ENCODE measurements around the gene TTC33. TPM values are rescaled to one million over a fixed set of nuclear protein-coding genes. Genes with fewer than 3 reads are reported as not detected.

The TTC33 gene
- total RNA-seq, 1 experiment from 2014 or later, result 30.2 TPM

DNA sequence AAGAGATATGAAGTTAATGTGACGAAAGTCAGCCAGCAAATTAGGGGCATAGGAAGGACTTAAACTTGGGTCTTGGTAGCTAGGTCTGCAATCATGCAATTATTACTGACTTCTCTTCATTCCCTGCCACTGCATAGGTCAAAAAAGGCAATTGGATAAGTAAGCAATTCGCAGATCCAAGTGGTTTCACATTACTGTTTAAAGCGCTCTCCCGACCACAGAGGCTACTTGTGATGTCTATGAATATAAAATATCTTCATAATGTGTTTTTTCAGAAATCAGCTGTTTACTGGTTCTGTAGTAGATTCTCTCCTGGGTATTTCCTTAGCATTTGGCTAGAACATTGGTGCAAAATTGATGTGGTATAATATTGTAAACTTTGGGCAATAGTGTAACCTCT is 250.7 kb downstream of the TTC33 start:
- Histone ChIP-seq H4K20me1 (ENCODE audit: insufficient read depth) (no peaks in the 10 kb centered on the region), H3K4me3 (no peak overlapping the region), H3K9me3 (ENCODE audit: insufficient read depth, low read depth) (no peaks in the 10 kb centered on the region; the same call in 1 of the 2 replicates), H3K4me2 (no peak overlapping the region), H3K36me3 (ENCODE audit: low read depth) (no peaks in the 10 kb centered on the region), H2AFZ (no peak overlapping the region), H3K27me3 (ENCODE audit: insufficient read depth, low read depth) (no peaks in the 10 kb centered on the region), H3F3A (ENCODE audit: insufficient read depth, low read depth) (no peaks in the 10 kb centered on the region), H3K27ac (no peak overlapping the region), H3K79me2 (ENCODE audit: low read depth) (no peaks in the 10 kb centered on the region), H3K9me2 (ENCODE audit: insufficient read depth) (no peaks in the 10 kb centered on the region), H3K4me1 (replicated peaks; ENCODE audit: insufficient read depth) (no peaks in the 10 kb centered on the region)
- intact Hi-C loops (cut with micrococcal nuclease; ENCODE audit: unreplicated experiment), result no loop called here
- ChIA-PET CTCF (no interaction called here), POLR2A (ENCODE audit: unreplicated experiment) (no interaction called here)
- TF ChIP-seq, protein P1, sequence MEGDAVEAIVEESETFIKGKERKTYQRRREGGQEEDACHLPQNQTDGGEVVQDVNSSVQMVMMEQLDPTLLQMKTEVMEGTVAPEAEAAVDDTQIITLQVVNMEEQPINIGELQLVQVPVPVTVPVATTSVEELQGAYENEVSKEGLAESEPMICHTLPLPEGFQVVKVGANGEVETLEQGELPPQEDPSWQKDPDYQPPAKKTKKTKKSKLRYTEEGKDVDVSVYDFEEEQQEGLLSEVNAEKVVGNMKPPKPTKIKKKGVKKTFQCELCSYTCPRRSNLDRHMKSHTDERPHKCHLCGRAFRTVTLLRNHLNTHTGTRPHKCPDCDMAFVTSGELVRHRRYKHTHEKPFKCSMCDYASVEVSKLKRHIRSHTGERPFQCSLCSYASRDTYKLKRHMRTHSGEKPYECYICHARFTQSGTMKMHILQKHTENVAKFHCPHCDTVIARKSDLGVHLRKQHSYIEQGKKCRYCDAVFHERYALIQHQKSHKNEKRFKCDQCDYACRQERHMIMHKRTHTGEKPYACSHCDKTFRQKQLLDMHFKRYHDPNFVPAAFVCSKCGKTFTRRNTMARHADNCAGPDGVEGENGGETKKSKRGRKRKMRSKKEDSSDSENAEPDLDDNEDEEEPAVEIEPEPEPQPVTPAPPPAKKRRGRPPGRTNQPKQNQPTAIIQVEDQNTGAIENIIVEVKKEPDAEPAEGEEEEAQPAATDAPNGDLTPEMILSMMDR (conservative IDR thresholded peaks at IDR 0.05), result no peak
- TF ChIP-seq EZH2 (IDR thresholded peaks at IDR 0.05; ENCODE audit: low read depth), result no peak
- DNase-seq, result no peak
- no TSS peak for BruUV-seq (replicated peaks)

DNA sequence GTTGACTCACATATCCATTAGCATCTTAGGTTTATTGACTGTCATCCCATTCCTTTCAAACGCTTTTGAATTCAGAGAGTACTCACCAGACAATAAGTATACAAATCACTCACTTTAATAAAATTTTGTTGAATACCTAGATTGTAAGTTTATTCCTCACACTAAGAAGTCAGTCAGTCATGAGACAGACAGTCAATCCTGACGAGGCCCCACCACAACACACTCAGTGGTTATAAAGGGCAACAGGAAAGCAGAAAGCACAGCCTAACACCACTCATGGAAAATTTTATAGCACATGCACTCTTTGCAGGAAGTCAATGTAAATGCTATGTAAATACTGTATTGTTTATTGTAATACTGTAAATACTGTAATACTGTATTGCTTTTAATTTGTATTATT is 252.3 kb downstream of the TTC33 start:
- Histone ChIP-seq H3K27me3 (ENCODE audit: insufficient read depth, low read depth) (no peaks in the 10 kb centered on the region), H3K27ac (no peak overlapping the region), H3K9me3 (ENCODE audit: insufficient read depth, low read depth) (no peaks in the 10 kb centered on the region), H3K4me1 (replicated peaks; ENCODE audit: insufficient read depth) (no peaks in the 10 kb centered on the region), H3F3A (ENCODE audit: insufficient read depth, low read depth) (no peaks in the 10 kb centered on the region), H3K36me3 (ENCODE audit: low read depth) (no peaks in the 10 kb centered on the region), H3K79me2 (ENCODE audit: low read depth) (no peaks in the 10 kb centered on the region), H3K4me3 (no peak overlapping the region), H3K9me2 (ENCODE audit: insufficient read depth) (no peaks in the 10 kb centered on the region), H2AFZ (no peak overlapping the region), H4K20me1 (ENCODE audit: insufficient read depth) (no peaks in the 10 kb centered on the region), H3K4me2 (no peak overlapping the region)
- POLR2A ChIA-PET (ENCODE audit: unreplicated experiment), result no interaction called here
- no peak for DNase-seq
- CTCF ChIA-PET, result no interaction called here
- intact Hi-C loops (cut with micrococcal nuclease; ENCODE audit: unreplicated experiment), result no loop called here
- TF ChIP-seq, protein P1 (conservative IDR thresholded peaks at IDR 0.05), result no peak
- no TSS peak for BruUV-seq (replicated peaks)

GRCh38 chr5:40502736-40503135 is 253.0 kb downstream of the TTC33 start:
- no peaks in the 10 kb centered on the region for H3K36me3 ChIP-seq (ENCODE audit: low read depth)
- ChIA-PET CTCF (no interaction called here), POLR2A (ENCODE audit: unreplicated experiment) (no interaction called here)
- BruUV-seq (replicated peaks), result no TSS peak
- H3K9me3 ChIP-seq (ENCODE audit: insufficient read depth, low read depth), result no peaks in the 10 kb centered on the region
- no peaks in the 10 kb centered on the region for H3K27me3 ChIP-seq (ENCODE audit: insufficient read depth, low read depth)
- no peaks in the 10 kb centered on the region for H3K9me2 ChIP-seq (ENCODE audit: insufficient read depth)
- H4K20me1 ChIP-seq (ENCODE audit: insufficient read depth), result no peaks in the 10 kb centered on the region
- DNase-seq, result no peak
- TF ChIP-seq, protein P1 (conservative IDR thresholded peaks at IDR 0.05), result no peak
- TF ChIP-seq EZH2 (IDR thresholded peaks at IDR 0.05; ENCODE audit: low read depth), result no peak
- intact Hi-C loops (cut with micrococcal nuclease; ENCODE audit: unreplicated experiment), result no loop called here
- no peak overlapping the region for H3K27ac ChIP-seq
- no peaks in the 10 kb centered on the region for H3F3A ChIP-seq (ENCODE audit: insufficient read depth, low read depth)
- no peak overlapping the region for H3K4me2 ChIP-seq
- no peaks in the 10 kb centered on the region for H3K79me2 ChIP-seq (ENCODE audit: low read depth)
- H2AFZ ChIP-seq, result no peak overlapping the region
- H3K4me3 ChIP-seq, result no peak overlapping the region
- H3K4me1 ChIP-seq (replicated peaks; ENCODE audit: insufficient read depth), result no peaks in the 10 kb centered on the region
